DND-41 (cell line): Measurements from ENCODE around the gene AMY2B.
"Not testable (repeated sequence)": the region's sequence is repeated elsewhere in the genome, so short reads cannot be mapped to it uniquely, and the experiment has no call there.

Experiments
- ATAC-seq: fragments of 200-7000 bp; cut with Tn5 transposase; 3 replicates; pipeline ENCODE4 v1.9.1; 2021; ENCODE audit warnings: low read depth; ENCODE audit not compliant: insufficient read depth
- DNase-seq: peaks from one replicate; pipeline ENCODE4 v3.0.0-alpha.2; 2020
- H2AFZ ChIP-seq: 2 replicates; pipeline ENCODE4 v1.6.0; 2012; ENCODE audit warnings: low read depth, low read length
- H3K27ac ChIP-seq: 2 replicates; pipeline ENCODE4 v1.5.1; 2012; ENCODE audit warnings: low read length, inconsistent platforms
- H3K27me3 ChIP-seq: fragments of 200-600 bp; sonication (generic); 2 replicates; pipeline ENCODE4 v1.6.0; 2012; ENCODE audit warnings: low read length, mild to moderate bottlenecking, inconsistent platforms; ENCODE audit not compliant: insufficient read depth, poor library complexity
- H3K36me3 ChIP-seq: 2 replicates; pipeline ENCODE4 v1.5.1; 2012; ENCODE audit warnings: low read length, inconsistent platforms; ENCODE audit not compliant: insufficient read depth
- H3K4me1 ChIP-seq: 2 replicates; pipeline ENCODE4 v1.5.1; 2012; ENCODE audit warnings: mild to moderate bottlenecking, low read length; ENCODE audit not compliant: insufficient read depth
- H3K4me2 ChIP-seq: 2 replicates; pipeline ENCODE4 v1.6.0; 2012; ENCODE audit warnings: mild to moderate bottlenecking, moderate library complexity, low read length, inconsistent platforms; ENCODE audit not compliant: insufficient read depth
- H3K4me3 ChIP-seq, 2 experiments: fragments of 200-600 bp in 1 of 2; shearing (Covaris generic) in 1 of 2; 2 replicates each; pipeline ENCODE4 v1.5.1; 2012 to 2016; ENCODE audit warnings: inconsistent platforms in 2 of 2, low read length in 2 of 2, mild to moderate bottlenecking in 2 of 2, low read depth in 1 of 2, moderate library complexity in 1 of 2
- H3K79me2 ChIP-seq: 2 replicates; pipeline ENCODE4 v1.6.0; 2012; ENCODE audit warnings: low read length, inconsistent platforms; ENCODE audit not compliant: insufficient read depth
- H3K9ac ChIP-seq: 2 replicates; pipeline ENCODE4 v1.6.0; 2012; ENCODE audit warnings: low read depth, mild to moderate bottlenecking, inconsistent platforms, low read length, moderate library complexity
- H3K9me3 ChIP-seq: 2 replicates; pipeline ENCODE4 v1.5.1; 2012; ENCODE audit warnings: low read length, moderate library complexity, mild to moderate bottlenecking, inconsistent platforms; ENCODE audit not compliant: insufficient read depth, severe bottlenecking
- H4K20me1 ChIP-seq: 2 replicates; pipeline ENCODE4 v1.6.0; 2012; ENCODE audit warnings: low read length; ENCODE audit not compliant: insufficient read depth
- CTCF ChIP-seq: IDR thresholded peaks from 2 replicates; pipeline ENCODE4 v1.5.1; 2012; ENCODE audit warnings: borderline replicate concordance, low read length, moderate library complexity, mild to moderate bottlenecking; ENCODE audit not compliant: poor library complexity, severe bottlenecking; ENCODE audit errors: extremely low read depth
- EZH2 ChIP-seq: IDR thresholded peaks from 3 replicates; pipeline ENCODE4 v1.6.1; 2012; ENCODE audit warnings: borderline replicate concordance, low read depth, mild to moderate bottlenecking, moderate library complexity, low read length, inconsistent platforms; ENCODE audit not compliant: severe bottlenecking

Gene AMY2B

GRCh38 chr1:103616362-103616761, 45.0 kb downstream of the AMY2B start:
- H3K27me3 ChIP-seq = no peaks in the 10 kb centered on the region
- no peak overlapping the region for H3K9ac ChIP-seq
- no peaks in the 10 kb centered on the region for H3K79me2 ChIP-seq
- no peaks in the 10 kb centered on the region for H3K9me3 ChIP-seq
- TF ChIP-seq EZH2 (no peak), CTCF (no peak)
- no peak overlapping the region for H2AFZ ChIP-seq
- no peak overlapping the region for H3K4me3 ChIP-seq
- no peaks in the 10 kb centered on the region for H3K36me3 ChIP-seq
- H3K4me2 ChIP-seq = no peak overlapping the region
- ATAC-seq = no peak
- no peaks in the 10 kb centered on the region for H3K4me1 ChIP-seq
- DNase-seq = no peak
- H3K27ac ChIP-seq = no peak overlapping the region
- no peaks in the 10 kb centered on the region for H4K20me1 ChIP-seq

GRCh38 chr1:103616994-103617477, 45.6 kb downstream of the AMY2B start, which contains the start of gene AMY2A:
Gene AMY2A (plus strand): TSS chr1:103617427. CDS start chr1:103617441, 14 bp downstream.
- not testable (repeated sequence) for H3K79me2 ChIP-seq, H3K4me3 ChIP-seq, H3K4me2 ChIP-seq, H3K4me1 ChIP-seq, H3K27me3 ChIP-seq, H3K27ac ChIP-seq, H3K36me3 ChIP-seq, DNase-seq, H4K20me1 ChIP-seq, H3K9me3 ChIP-seq, ATAC-seq, H2AFZ ChIP-seq, H3K9ac ChIP-seq

DNA sequence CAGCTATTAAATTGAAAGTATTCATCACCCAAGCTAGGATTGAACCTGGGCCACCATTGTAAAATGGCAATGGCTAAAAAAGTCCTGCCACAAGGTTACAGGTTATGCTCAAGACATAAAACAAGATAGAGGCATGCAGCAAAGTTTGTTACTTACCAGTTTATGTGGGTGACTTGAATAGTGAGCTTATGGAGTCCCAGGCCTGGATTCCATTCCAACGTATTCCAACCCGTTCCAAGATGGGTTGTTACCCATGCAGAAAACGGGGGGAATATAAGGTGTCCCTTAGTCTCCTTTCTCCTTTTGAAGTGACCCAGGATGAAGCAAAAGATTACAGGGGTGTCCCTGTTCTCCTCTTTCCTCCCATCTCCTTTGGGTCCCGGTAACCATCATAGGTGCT, 56.0 kb downstream of the AMY2B start:
- H3K4me3 ChIP-seq, H3K9me3 ChIP-seq, H4K20me1 ChIP-seq, ATAC-seq, DNase-seq, H2AFZ ChIP-seq, H3K27ac ChIP-seq, H3K4me2 ChIP-seq, H3K9ac ChIP-seq, H3K36me3 ChIP-seq, H3K79me2 ChIP-seq, H3K27me3 ChIP-seq, H3K4me1 ChIP-seq: not testable (repeated sequence)
